HG03045 (cell line): ENCODE data around the gene REP15.
"Not testable (repeated sequence)": the region's sequence is repeated elsewhere in the genome, so short reads cannot be mapped to it uniquely, and the experiment has no call there.

Experiments
- ATAC-seq: cut with Tn5 transposase; IDR thresholded peaks from one replicate; pipeline ENCODE4 v1.9.1; 2021; ENCODE audit warnings: mild to moderate bottlenecking, moderate library complexity; ENCODE audit not compliant: unreplicated experiment

REP15 gene, protein sequence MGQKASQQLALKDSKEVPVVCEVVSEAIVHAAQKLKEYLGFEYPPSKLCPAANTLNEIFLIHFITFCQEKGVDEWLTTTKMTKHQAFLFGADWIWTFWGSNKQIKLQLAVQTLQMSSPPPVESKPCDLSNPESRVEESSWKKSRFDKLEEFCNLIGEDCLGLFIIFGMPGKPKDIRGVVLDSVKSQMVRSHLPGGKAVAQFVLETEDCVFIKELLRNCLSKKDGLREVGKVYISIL

DNA sequence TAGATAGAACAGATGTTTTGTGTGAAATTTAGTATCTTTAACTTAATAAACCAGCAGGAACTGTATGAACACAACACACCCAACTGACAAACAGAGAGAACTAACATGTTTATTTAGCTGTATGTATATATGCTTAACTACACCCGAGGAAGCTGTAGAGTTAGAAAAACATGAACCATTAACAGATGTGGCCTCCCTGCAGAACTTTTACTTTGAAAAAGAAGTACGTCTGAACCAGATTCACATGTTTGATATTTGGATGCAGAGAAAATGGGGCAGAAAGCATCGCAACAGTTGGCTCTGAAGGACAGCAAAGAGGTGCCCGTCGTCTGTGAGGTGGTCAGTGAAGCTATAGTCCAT is at the start of gene REP15:
Gene REP15 (plus strand): TSS at position 155 of the 360 bp plus-strand sequence. CDS start 116 bp downstream, at position 271.
- no peak for ATAC-seq

DNA sequence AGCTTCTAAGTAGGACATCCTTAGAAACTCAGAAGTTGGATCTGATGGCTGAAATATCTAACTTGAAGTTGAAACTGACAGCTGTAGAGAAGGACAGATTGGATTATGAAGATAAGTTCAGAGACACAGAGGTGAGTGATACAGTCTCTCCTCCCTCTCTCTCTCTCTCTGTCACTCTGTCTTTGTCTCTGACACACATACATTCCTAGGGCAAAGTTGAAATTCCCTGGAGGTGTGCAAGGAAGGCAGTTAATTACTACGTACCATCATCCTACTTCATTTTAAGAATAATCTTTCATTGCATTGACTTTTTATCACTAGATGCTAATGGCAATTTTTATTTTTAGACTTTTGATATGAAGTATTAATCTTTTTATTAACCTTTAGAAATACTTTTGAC is 46.2 kb upstream of the REP15 start:
- ATAC-seq = no peak

DNA sequence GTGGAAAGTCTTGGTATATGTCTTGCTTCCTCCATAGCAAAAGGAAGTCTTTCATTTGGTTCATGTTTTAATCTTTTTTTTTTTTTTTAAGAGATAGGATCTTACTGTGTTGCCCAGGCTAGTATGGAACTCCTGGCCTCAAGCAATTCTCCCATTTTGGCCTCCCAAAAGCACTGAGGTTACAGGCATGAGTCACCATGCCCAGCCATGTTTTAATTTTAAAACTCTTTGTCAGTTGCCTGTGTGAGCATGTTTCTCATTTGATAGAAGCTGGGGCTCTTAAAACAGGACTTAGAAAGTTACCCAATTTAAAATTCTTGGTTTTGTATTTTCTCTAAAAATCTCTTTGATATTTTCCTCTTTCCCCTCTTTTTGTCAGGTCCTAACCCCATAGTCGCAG is 45.0 kb upstream of the REP15 start:
- ATAC-seq = no peak

DNA sequence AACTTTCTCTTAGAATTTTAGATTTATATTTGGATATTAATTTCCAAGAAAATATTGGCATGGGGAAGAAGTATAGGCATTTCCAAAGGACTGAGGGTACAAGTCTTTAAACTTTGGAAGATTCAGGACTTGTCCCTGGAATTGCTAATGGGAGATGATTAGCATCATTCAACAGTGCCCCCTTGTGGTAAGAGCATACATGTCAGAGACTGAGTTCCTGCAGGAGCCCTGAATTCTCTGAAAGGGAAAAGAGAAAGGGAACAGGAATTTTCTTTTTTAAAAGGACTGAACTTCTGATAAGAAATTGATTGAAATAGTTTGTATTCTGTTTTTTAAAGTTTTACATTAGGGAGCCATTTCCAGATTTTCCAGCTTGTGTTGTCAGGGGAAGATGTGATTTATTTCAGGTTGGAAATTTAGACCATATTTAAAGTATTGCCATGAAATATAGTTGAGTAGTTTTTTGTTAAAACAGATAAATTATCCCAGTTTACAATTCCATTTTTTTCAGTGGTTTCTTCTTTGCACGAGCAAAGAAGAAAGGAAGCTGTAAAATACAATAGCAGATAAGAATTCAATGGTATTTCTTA is 44.0 kb upstream of the REP15 start:
- no peak for ATAC-seq

DNA sequence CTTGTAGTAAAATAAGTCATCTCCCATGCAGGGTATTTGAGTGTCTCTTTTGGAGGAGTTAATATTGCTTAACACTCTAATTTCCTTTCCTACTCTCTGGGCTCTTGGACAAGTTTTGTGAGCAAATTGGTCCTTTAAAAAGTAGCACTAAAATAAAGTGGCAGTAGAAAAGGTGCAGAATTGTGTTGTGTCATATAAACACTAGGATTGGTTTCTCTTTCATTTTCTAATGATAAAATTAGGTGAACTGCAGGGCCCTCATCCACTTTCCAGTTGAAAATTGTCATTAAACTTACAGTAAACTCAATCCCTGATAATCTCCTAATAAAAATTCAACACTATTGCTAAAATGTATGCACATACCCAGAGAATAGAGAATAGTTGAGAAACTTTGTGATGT is 42.6 kb upstream of the REP15 start:
- ATAC-seq = no peak

DNA sequence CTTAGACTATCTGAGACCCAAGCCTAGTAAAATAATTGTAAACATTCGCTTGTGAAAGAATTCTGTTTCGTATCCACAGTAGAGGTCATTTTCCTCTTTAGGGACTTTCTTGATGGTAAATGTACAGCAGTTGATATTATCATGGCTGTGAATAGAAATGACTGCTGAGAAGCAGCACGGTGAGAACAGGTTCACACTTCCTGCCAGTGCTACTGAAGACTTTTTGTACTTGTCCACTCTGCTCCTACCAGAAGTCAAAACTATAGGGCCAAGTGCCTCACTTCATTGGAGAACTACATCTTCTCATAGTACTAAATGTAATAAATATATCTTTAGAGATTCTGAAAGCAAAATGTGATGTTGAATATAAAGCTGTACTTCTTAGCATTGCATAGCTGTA is 40.8 kb upstream of the REP15 start:
- ATAC-seq = not testable (repeated sequence)

DNA sequence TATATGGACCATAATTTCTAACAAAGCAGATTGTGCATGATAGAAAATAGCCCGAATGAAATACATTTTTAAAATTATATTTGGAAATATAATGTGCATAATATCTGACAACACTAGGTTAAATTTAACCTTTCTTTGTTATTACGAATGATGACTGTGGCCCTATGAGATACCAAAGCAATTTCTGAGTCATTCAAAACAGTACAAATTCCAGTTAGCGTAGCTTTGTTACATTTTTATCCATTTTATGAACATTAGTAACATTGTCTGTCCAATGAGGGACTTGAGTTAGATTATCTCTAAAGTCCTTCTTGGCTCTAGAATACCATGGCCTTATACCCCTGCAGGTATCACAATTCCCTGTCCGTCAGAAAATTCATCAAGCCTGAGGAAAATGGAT is 39.0 kb upstream of the REP15 start:
- no peak for ATAC-seq

DNA sequence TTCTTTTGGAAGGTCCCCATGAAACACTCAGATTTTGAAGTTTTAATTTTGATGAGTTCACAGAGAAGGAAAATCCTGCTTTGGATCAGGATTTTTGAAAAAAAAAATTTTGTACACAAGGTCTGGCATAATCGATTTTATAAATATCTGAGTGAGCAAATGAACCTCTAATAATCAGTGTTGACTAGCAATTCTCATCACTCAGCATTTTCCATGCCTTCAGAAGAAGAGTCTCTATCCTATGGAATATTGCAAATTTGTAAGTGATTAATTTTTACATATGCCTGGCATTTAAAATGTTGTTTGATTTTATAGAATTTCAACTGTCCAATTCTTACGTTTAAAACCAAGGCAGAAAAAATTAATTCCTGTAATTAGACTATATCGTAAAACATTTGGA is 30.5 kb upstream of the REP15 start:
- no peak for ATAC-seq

DNA sequence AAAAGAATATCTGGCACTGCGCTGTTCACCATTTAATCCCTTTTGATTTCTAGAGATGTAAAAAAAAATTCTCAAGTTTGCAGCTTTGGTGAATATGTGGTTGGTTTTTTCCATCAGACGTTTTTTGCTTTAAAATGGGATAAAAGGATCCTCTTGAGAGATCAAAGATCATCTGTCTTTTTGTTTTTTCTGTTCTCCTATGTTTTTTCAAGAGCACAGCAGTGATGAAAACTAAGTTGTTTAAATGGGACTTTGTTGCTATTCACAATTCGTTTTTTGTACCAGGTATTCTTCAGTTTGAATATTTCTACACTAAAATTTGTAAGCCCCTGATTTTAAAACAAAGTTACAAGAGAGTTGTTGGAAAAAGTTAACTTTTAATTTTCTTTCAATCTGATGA is 29.7 kb upstream of the REP15 start:
- ATAC-seq = no peak

DNA sequence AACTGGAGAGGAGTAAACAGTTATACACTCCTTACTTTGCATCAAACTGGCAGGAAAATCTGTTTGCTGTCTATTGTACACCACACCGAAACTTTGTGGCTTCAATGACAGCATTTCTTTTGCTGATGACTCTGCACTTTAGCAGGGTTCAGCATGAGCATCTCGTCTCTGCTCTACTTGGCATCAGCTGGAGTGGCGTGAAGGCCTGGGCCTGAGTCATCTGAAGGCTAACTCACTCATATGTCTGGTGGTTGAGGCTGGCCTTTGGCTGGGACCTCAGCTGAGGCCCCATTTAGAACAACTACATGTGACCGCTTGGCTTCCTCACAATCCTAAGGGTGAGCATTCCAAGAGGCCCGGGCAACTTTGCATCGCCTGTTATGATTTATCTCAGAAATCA is 28.7 kb upstream of the REP15 start:
- ATAC-seq = no peak

DNA sequence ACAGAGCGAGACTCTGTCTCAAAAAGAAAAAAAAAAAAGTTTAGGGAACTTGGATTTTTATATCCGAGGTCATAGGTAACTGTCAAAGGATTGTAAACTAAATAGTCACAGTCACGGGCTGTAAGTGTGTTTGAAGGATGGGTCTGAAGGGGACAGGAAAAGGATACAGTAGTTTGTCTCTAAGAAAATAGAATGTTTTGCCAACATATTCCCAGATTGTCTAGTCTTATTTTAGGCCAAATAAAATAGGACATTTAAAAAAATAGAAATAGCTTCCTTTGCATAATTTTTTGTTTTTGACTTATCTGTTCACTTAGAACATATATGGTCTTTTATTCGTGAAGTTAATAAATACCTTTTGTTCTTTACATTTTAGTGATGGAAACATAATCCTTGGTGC is 24.2 kb upstream of the REP15 start:
- no peak for ATAC-seq

DNA sequence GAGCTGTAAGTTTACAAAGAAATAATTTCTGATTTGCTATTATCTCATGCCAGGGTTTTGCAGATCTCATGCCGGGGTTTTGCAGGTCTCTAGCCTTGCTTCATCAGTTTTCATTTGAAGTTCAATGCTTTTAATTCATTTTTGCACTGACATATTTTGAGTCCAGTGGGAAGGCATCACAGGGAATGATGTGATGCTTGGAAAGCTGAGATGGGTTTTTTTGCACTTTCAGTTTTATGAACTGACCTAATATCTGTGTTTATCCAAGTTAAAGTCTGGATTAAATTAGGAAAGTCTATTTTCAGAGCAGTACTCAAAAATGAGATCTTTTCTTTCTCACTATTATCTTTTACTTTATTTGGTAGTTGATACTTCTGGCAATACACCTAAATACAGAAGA is 23.6 kb upstream of the REP15 start:
- ATAC-seq = no peak

DNA sequence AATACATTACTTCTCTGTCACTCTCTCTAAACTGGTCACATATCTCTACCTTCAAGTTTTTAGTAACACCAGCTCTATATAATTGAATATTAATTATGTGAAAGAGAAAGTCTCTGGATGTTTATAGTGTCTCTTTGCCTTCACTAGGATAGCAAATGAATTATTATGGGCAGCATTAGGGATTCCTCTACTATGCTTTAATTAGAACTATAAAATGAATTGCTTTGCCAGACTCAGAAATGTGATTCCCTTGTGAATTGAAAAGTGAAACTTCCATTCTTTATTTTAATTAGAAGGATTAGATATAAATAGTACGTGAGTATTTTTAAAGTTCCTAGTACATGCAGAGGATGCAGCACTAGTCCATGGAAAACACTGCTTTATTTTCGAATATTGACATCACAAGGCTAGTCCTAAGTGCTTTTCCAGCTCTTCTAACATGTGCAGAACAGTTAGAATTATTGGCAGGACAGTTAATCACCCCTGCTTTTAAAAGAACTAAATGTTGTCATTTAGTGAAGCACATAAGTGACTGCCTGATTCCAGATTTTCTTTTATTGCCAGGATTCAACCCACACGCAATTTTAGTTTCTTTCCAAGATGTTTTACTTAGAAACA is 23.0 kb upstream of the REP15 start:
- ATAC-seq = no peak

DNA sequence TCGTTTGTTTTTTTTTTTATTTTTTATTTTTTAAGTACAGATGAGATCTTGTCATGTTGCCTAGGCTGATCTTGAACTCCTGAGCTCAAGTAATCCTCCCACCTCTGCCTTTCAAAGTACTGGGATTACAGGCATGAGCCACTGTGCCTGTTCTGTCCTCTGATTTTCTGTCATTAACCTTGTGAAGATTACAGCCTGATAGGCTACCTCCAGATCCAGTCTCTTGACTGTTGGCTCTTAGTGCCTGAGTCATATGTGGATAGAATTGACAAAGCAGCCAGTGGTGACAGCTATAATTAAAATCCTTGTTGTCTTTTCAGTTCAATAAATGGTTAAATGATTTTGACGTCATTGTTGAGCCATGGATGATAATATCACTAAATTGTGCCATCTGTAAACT is 21.3 kb upstream of the REP15 start:
- ATAC-seq = no peak

DNA sequence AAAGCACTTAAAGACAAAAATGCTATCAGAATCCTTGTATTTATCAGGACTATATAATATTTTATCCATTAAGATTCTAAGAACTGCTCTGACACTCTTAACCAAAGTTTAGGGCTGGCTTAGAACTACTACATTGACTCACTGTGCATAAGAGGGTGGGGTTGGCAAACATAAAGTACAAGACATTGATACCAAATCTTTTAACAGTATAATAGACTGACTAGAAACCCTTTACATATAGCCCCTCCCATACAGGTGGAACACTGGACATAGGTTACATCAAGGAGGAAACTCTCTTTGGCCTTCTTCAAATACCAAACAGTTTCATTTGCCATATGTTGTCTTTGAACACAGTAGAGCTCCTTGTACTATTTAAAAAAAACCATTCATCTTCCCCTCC is 15.6 kb upstream of the REP15 start:
- no peak for ATAC-seq

DNA sequence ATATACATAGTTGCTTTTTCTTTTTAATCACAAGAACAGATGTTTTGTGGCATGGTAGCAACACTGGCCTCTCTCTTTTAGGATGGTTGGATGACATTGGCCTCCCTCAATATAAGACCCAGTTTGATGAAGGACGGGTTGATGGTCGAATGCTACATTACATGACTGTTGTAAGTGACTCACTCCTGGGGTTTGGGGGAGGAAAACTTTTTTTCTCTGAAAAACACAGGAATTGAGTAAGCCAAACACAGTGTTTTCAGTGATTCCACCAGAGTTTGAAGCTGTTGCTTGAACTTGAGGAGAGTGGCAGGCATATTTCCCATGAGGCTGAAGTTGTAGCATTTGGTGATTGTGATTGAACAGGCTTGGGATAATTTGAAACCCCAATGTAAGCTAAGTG is 13.7 kb upstream of the REP15 start:
- ATAC-seq = no peak

DNA sequence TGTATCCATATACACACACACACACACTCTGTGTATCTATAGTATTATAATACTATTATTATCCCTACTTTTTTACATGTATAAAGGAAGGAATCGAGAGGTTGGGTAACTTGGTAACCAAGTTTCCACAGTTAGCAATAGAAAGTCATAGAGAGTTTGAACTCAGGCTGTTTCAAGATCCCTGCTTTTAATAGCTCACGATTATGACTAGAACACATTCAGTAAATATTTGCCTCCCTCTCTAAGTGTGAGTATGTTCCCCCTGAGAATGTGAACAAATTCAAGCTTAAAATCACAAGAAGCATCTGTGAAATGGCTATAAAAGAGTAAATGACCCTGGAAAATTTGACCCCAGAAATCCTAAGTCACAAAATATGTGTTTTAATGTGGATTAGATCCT is 11.0 kb upstream of the REP15 start:
- ATAC-seq = no peak

DNA sequence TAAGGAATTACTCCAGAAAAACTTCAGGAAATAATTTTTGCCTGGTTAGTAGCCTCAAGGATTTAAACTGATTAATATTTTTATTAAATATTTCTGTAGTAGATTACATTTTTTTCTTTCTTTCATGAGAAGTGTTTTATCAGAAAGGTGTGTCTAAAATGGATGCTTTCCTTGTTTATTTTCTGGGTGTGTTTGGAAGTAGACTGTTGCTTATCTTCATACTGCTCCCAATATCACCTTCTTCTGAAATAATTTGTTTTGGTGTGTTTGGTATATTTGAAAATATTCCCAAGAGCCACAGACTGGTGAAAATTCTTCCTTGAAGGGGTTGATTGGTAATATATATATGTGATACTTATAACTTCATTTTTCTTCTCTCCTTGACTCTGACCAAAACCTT is 10.1 kb upstream of the REP15 start:
- ATAC-seq = no peak

DNA sequence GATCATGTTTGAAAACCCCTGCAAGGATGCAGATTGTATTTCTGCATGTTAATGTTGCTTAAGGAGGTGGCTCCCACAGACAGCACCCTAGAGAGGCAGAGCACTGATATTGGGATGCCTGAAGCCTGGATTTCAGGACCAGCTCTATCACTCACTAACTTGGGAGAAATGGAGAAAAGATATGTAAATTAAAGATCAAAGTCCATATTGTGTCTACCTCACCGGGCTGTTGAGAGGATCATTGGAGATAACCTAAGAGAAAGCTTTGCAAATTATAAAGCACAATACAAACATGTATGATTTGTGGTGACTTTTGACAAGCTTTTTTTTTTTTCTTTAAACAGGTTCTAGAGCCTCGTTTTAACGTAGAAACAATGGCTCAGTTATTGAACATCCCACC is 7.6 kb upstream of the REP15 start:
- no peak for ATAC-seq

DNA sequence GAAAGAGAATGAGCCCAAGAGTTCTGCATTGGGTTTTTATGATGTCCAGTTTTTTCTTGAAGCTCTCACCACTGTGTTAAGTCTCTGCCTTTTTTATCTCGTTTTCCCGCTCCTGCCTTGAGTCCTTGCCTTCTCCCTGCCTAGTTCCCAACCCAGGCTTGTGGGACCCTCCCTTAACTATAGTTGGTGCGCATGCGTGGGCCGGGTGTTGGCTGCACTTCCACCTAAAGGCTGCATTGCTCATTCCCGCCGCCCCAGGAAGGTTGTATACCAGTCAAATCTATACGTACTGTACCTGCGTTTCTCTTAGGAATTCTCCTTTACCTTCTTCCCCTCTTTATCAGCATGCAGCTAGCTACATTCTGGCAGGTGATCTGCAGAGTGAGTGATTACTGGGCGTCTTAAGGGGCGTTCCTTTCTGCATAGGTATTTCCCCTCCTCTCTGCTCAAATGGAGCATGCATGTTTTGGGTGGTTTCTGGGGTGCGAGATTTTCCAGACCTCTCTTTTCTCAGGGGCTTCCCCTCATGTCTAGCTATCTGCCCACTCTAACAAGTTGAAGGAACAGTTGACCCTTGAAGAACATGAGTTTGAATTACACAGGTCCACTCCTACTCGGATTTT is 6.6 kb upstream of the REP15 start:
- no peak for ATAC-seq

DNA sequence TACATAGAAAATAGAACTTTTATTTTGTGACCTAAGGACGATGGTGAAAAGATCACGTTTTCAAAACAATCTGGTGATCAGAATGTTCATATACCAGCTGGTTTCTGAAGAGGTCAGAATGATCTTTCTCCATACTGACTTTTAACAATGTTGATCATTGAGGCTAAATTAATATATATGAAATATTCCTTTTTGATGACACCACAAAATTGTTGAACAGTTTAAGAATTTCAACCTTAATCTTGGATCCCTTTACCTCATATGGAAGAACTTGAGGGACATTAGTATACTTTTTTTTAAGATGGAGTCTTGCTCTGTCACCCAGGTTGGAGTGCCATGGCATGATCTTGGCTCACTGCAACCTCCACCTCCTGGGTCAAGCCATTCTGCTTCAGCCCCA is 2.8 kb upstream of the REP15 start:
- ATAC-seq = no peak

DNA sequence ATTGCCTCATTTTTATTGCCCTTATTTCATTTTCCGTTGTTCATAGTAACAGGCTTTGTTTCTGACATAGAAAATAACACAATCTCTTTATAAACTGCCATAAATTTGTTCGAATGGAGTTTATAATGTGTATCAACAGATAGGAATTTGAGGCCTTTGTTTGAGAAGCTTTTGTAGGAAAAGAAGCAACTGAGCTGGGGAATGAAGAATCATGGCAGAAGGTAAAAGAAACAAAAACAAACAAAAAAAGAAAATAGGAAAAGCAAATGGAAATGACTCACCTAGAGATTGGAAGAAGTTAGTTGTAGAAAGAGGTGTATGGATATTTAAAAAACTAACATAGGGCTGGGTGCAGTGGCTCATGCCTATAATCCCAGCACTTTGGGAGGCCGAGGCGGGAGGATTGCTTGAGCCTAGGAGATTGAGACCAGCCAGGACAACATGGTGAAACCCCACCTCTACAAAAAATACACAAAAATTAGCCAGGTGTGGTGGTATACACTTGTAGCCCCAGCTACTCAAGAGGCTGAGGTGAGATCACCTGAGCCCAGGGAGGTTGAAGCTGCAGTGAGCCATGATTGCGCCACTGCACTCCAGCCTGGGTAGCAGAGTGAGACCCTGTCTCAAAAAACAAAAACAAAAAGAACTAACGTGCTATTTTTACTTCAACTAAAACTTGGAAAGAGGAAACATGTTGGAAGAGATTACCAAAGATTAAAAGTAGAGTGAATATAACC is 523 bp upstream of the REP15 start:
- ATAC-seq = no peak
